SU-DHL-6 (cell line): Measurements from ENCODE around the gene DNAH7.

ENCODE experiments used
- H2AFZ ChIP-seq: fragments of 200-600 bp; sonication (generic); 2 replicates; pipeline ENCODE4 v1.6.1; 2014; ENCODE audit warnings: low read depth, mild to moderate bottlenecking, moderate library complexity, mixed read lengths, antibody characterized with exemption, low read length; ENCODE audit not compliant: severe bottlenecking
- H3F3A ChIP-seq: fragments of 200-600 bp; shearing (Covaris generic); 2 replicates; pipeline ENCODE4 v1.6.0; 2016; ENCODE audit warnings: antibody characterized with exemption, mild to moderate bottlenecking; ENCODE audit not compliant: insufficient read depth
- H3K27ac ChIP-seq: fragments of 200-600 bp; sonication (generic); 2 replicates; pipeline ENCODE4 v1.5.1; 2016; ENCODE audit warnings: low read depth, mild to moderate bottlenecking, low read length, moderate library complexity, mixed read lengths
- H3K27me3 ChIP-seq: fragments of 200-600 bp; sonication (generic), shearing (Covaris generic); 2 replicates; pipeline ENCODE4 v1.6.0; 2014; ENCODE audit warnings: mild to moderate bottlenecking, low read length
- H3K36me3 ChIP-seq: fragments of 200-600 bp; sonication (generic); 2 replicates; pipeline ENCODE4 v1.6.1; 2014; ENCODE audit warnings: mild to moderate bottlenecking, low read length, mixed read lengths
- H3K4me2 ChIP-seq: fragments of 300-600, 200-600 bp; shearing (Covaris generic), sonication (generic); 2 replicates; pipeline ENCODE4 v1.6.0; 2014; ENCODE audit warnings: low read length, low read depth, mild to moderate bottlenecking; ENCODE audit not compliant: poor library complexity, severe bottlenecking
- H3K4me3 ChIP-seq: fragments of 200-600 bp; sonication (generic); 2 replicates; pipeline ENCODE4 v1.5.1; 2014; ENCODE audit warnings: antibody characterized with exemption, low read length, mild to moderate bottlenecking, mixed read lengths; ENCODE audit not compliant: insufficient read depth, poor library complexity, severe bottlenecking
- H3K79me2 ChIP-seq: fragments of 200-600 bp; sonication (generic); 2 replicates; pipeline ENCODE4 v1.6.1; 2014; ENCODE audit warnings: mild to moderate bottlenecking, low read length, moderate library complexity; ENCODE audit not compliant: insufficient read depth
- H3K9ac ChIP-seq: fragments of 200-600 bp; sonication (generic); 2 replicates; pipeline ENCODE4 v1.7.0; 2014; ENCODE audit warnings: mild to moderate bottlenecking, low read length
- H3K9me2 ChIP-seq: fragments of 200-600 bp; sonication (generic); replicated peaks from 2 replicates; pipeline ENCODE4 v1.6.1; 2014; ENCODE audit warnings: low read length; ENCODE audit not compliant: insufficient read depth
- H3K9me3 ChIP-seq: fragments of 200-600 bp; sonication (generic); 2 replicates; pipeline ENCODE4 v1.6.1; 2014; ENCODE audit warnings: low read length, mixed read lengths; ENCODE audit not compliant: insufficient read depth
- H4K20me1 ChIP-seq: fragments of 200-600 bp; sonication (generic); 2 replicates; pipeline ENCODE4 v1.6.1; 2014; ENCODE audit warnings: low read depth, mild to moderate bottlenecking, antibody characterized with exemption, low read length, moderate library complexity, mixed read lengths
- CTCF ChIP-seq: fragments of 200-600 bp; sonication (generic); IDR thresholded peaks from one replicate; pipeline ENCODE4 v1.5.1; 2017; ENCODE audit warnings: antibody characterized with exemption, mild to moderate bottlenecking, low read length, moderate library complexity; ENCODE audit not compliant: insufficient read depth, poor library complexity, severe bottlenecking
- EZH2phosphoT487 ChIP-seq: fragments of 200-600 bp; sonication (generic), shearing (Covaris generic); conservative IDR thresholded peaks from 2 replicates; pipeline ENCODE4 v1.6.1; 2018; ENCODE audit warnings: mild to moderate bottlenecking, antibody characterized with exemption, low read length, moderate library complexity, mixed read lengths

Gene DNAH7

GRCh38 chr2:195850764-195851163 lies 217.9 kb downstream of the DNAH7 start:
- Histone ChIP-seq H3K27me3 (no peaks in the 10 kb centered on the region), H3K9ac (no peak overlapping the region), H2AFZ (no peak overlapping the region), H4K20me1 (no peaks in the 10 kb centered on the region), H3K4me3 (no peak overlapping the region), H3K9me3 (no peaks in the 10 kb centered on the region), H3K4me2 (no peak overlapping the region), H3K27ac (no peak overlapping the region), H3F3A (no peaks in the 10 kb centered on the region), H3K79me2 (no peaks in the 10 kb centered on the region), H3K36me3 (no peaks in the 10 kb centered on the region), H3K9me2 (no peaks in the 10 kb centered on the region)
- no peak for TF ChIP-seq CTCF
- no peak for TF ChIP-seq EZH2phosphoT487

GRCh38 chr2:195848119-195848899 lies 220.3 kb downstream of the DNAH7 start:
- no peaks in the 10 kb centered on the region for H3K27me3 ChIP-seq
- no peaks in the 10 kb centered on the region for H3K36me3 ChIP-seq
- H3K9ac ChIP-seq: no peak overlapping the region
- H3K4me2 ChIP-seq: no peak overlapping the region
- H3K27ac ChIP-seq: no peak overlapping the region
- no peak overlapping the region for H3K4me3 ChIP-seq
- no peaks in the 10 kb centered on the region for H3F3A ChIP-seq
- no peaks in the 10 kb centered on the region for H3K9me3 ChIP-seq
- H4K20me1 ChIP-seq: 0 out of 2 replicates have a peak, but pooled peaks cover 4% of the 10 kb centered on the region
- TF ChIP-seq EZH2phosphoT487 (no peak), CTCF (no peak)
- H2AFZ ChIP-seq: no peak overlapping the region
- H3K79me2 ChIP-seq: no peaks in the 10 kb centered on the region
- no peaks in the 10 kb centered on the region for H3K9me2 ChIP-seq

GRCh38 chr2:195842932-195843331 lies 225.7 kb downstream of the DNAH7 start:
- TF ChIP-seq EZH2phosphoT487 (no peak), CTCF (no peak)
- H4K20me1 ChIP-seq: peaks cover 7% of the 10 kb centered on the region; the same call in 1 of the 2 replicates
- no peak overlapping the region for H3K4me3 ChIP-seq
- no peaks in the 10 kb centered on the region for H3K27me3 ChIP-seq
- no peak overlapping the region for H2AFZ ChIP-seq
- no peaks in the 10 kb centered on the region for H3K9me2 ChIP-seq
- no peaks in the 10 kb centered on the region for H3K36me3 ChIP-seq
- no peaks in the 10 kb centered on the region for H3K9me3 ChIP-seq
- H3K4me2 ChIP-seq: no peak overlapping the region
- no peaks in the 10 kb centered on the region for H3F3A ChIP-seq
- no peaks in the 10 kb centered on the region for H3K79me2 ChIP-seq
- no peak overlapping the region for H3K27ac ChIP-seq
- no peak overlapping the region for H3K9ac ChIP-seq
